Muscle of back (tissue), 13 donors: ENCODE results near the gene RAP1GDS1. TPM values are rescaled to one million over a fixed set of nuclear protein-coding genes. Genes with fewer than 3 reads are reported as not detected.

ENCODE experiments used
- DNase-seq, 3 donors: peaks; one replicate each; pipeline versions ENCODE4 v3.0.0 to v3.0.0-alpha.2; 2013
- long read RNA-seq, 9 donors: transcript quantifications; one replicate each; lab custom pipeline, GENCODE V29; 2026
- polyA plus RNA-seq, 10 donors: library from polyadenylated mRNA; unstranded; fragments of 120-200 nt; gene quantifications; one replicate each; pipeline ENCODE4 v1.2.1, GENCODE V29; 2013; ENCODE audit not compliant: insufficient read length in 10 of 10

RAP1GDS1 gene, protein sequence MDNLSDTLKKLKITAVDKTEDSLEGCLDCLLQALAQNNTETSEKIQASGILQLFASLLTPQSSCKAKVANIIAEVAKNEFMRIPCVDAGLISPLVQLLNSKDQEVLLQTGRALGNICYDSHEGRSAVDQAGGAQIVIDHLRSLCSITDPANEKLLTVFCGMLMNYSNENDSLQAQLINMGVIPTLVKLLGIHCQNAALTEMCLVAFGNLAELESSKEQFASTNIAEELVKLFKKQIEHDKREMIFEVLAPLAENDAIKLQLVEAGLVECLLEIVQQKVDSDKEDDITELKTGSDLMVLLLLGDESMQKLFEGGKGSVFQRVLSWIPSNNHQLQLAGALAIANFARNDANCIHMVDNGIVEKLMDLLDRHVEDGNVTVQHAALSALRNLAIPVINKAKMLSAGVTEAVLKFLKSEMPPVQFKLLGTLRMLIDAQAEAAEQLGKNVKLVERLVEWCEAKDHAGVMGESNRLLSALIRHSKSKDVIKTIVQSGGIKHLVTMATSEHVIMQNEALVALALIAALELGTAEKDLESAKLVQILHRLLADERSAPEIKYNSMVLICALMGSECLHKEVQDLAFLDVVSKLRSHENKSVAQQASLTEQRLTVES
- polyA plus RNA-seq: 10 to 100 TPM; 19.1 to 28.7 (median 24.2) TPM
- long read RNA-seq, donor 1, partial matches to known transcripts: 0 of 1 reads
- long read RNA-seq, donor 1, other reads (novel, unspliced or antisense): 0 of 1 reads
- long read RNA-seq, donor 2, partial matches to known transcripts: 0 of 3 reads
- long read RNA-seq, donor 2, other reads (novel, unspliced or antisense): 0 of 3 reads
- long read RNA-seq, donor 3: 0 reads
- long read RNA-seq, donor 4, partial matches to known transcripts: 0 of 4 reads
- long read RNA-seq, donor 4, other reads (novel, unspliced or antisense): 0 of 4 reads
- long read RNA-seq, donor 5, partial matches to known transcripts: 0 of 2 reads
- long read RNA-seq, donor 5, other reads (novel, unspliced or antisense): 0 of 2 reads
- long read RNA-seq, donor 6, partial matches to known transcripts: 0 of 6 reads
- long read RNA-seq, donor 6, other reads (novel, unspliced or antisense): 0 of 6 reads
- long read RNA-seq, donor 7, partial matches to known transcripts: 5 of 6 reads
- long read RNA-seq, donor 7, other reads (novel, unspliced or antisense): 0 of 6 reads
- long read RNA-seq, donor 8, partial matches to known transcripts: 0 of 1 reads
- long read RNA-seq, donor 8, other reads (novel, unspliced or antisense): 0 of 1 reads
- long read RNA-seq, donor 9, partial matches to known transcripts: 0 of 1 reads
- long read RNA-seq, donor 9, other reads (novel, unspliced or antisense): 0 of 1 reads

DNA sequence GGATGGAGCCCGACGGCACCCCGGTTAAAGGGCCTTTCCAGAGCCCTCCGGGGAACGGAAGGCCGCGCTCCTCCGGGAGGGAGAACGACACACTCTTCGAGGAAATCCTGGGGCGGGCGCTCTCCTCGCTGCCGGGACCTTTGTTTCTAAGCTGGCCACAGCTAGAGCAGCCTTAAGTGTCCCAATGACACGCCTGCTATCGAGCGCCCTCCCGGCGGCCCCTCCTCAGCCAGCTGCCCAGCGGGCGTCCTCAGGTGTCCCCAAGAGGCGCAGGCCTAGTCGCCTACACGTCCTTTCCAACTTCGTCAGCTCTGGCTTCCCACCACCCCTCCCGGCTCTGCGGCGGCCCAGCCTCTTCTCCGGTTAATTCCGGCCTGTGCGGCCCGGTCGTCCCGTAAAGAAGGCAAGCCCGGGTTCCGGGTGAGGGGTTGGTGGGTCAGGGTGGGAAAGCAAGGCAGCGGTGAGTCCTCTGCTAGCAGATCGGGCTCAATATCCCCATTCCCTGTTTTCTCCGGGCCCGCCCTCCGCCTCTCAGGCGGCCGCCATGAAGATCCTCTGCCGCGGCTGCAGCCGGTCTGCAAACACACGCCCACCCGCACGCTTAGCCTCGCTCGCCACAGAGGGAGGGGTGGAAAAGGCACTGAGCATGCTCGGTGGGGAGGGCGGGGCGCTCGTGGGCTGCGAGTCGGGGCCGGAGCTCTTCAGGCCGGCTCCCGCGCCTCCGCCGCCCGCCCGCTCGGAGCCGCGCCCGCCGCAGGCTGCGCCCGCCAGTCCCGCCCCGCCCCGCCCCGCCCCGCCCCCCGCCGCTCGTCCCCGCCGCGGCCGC, at the start of gene RAP1GDS1:
Gene RAP1GDS1 (plus strand): TSS at position 806 of the 826 bp plus-strand sequence. CDS start 182 bp downstream, outside the sequence.
- peak; percentile 97 to 99 (median 98) for DNase-seq

DNA sequence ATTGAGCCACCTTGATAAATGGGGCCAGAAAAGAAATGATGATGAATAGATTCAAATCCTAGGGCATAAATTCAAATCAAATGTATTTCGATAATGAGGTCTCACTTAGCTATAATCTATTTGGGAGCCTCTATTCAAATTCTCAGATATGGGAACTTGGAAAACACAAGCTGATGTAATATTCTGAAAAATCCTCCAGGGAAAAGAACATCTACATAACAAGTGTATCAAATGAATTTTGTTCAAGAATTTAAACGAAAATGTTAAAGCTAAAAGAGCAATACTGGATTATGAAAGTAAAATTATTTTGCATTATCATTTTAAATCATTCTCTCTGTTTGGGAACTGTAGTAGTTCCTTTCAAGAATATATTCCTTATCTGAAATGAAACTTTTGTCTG, 38.9 kb upstream of the RAP1GDS1 start:
- DNase-seq: no peak

DNA sequence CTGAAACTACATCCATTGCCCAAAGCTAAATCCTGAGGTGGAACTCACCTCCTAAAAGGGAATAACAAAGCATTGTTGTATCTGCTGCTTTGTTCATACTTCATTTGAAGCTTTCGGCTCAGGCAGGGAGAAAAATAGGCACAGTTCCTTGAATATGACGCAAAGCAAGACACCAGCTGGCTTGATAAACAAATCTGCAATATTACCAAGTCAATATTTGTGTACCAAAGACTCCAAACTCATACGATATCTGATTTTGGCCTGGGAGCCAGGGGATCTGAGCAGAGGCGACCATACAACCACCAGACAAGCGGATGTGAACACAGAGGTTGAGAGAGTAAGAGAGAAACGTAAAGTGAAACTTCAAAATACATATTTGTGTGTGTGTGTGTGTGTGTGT, 34.8 kb upstream of the RAP1GDS1 start:
- no peak for DNase-seq

- DNase-seq: no peak
These were observed 30.2 kb upstream of the RAP1GDS1 start for GRCh38 chr4:98230961-98231360.

DNA sequence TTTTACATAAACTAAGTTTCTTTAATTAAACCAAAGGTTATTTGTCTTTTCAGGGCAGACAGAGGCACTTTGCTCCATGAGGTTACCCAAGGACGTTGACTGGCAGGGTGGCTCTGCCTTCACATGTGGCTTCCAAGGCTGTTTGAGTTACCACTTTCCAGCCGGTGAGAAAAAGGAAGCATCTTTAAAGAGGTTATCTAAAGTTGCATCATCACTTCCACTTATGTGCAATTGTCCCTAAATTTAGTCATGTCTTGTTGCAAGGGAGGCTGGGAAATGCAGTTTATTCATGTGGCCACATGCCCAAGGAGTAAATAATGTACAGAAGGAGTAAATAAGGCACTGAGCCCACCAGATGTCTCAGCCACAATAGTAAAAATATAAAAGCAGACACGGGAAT, 29.0 kb upstream of the RAP1GDS1 start:
- DNase-seq: peak in 1 of 3 donors; percentile 1

DNA sequence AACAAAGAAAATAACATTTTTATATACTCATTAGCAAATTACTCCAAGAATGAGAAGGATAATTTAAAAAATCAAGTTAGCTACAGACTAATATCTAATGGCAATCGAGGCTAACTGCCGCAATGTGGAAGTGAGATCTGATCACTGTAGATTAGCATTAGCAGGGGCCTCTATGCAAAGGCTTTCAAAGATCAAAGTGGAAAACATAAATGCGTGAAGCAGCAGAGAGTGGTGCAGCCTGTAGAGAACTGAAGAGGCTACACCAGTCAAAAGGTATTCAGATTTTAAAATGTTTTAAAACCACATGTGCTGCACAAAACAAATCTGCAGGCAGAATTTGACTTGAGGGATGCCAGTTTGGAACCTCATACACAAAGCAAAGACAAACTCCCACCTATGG, 24.0 kb upstream of the RAP1GDS1 start:
- DNase-seq: no peak

DNA sequence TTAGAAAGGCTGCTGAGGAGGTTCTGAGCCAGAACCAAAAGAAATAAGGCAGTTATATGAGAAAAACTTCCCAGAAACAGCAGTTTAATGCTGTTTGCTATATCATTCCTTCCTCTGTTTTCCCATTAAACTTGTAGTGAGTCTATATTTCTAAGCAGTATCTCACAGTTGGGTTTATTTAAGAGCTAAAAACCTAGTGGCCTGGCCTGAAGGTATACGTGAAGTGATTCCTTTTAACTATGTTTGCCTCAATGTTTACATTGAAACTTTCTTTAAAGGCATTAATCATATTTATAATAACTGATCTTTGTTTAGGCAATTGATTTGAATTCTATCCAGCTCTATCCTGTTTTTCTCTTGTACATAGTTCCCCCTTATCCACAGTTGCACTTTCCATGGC, 19.1 kb upstream of the RAP1GDS1 start:
- DNase-seq: no peak

GRCh38 chr4:98242538-98242937, 18.6 kb upstream of the RAP1GDS1 start:
- DNase-seq: no peak

GRCh38 chr4:98245226-98245625, 16.0 kb upstream of the RAP1GDS1 start:
- no peak for DNase-seq

DNA sequence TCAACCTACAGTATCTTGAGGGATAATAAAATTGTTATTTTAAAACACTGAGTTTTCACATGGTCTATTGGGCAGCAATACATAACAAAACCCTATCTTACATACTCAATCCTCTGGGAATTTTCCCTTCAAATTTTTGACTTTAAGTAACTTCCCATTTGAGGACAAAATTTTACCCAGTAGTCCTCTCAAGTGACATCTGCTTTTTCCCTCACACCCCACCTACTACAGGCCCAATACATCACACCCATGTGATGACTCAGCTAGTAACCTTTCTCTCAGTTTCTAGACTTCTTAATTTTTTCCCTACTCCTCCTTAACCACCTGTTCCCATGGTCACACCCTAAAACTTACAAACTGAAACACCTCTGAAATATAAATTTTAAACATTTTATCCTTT, 12.2 kb upstream of the RAP1GDS1 start:
- no peak for DNase-seq

DNA sequence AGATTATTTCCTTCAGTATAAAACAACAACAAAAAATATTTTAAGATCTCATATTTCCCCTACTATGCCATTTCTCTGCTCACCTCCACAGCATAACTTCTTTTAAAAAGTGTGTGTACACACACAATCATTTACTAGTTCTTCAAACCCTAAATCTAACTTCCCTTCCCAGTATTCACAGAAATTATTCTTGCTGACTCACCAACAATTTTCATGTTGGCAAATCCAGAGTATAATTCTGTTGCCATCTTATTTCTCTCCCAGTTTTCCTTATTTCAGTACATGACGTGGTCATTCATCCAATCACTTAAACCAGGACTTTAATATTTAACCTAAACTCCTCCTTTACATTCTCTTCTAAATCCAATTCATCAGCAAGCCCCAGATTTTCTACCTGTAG, 11.4 kb upstream of the RAP1GDS1 start:
- DNase-seq: no peak

DNA sequence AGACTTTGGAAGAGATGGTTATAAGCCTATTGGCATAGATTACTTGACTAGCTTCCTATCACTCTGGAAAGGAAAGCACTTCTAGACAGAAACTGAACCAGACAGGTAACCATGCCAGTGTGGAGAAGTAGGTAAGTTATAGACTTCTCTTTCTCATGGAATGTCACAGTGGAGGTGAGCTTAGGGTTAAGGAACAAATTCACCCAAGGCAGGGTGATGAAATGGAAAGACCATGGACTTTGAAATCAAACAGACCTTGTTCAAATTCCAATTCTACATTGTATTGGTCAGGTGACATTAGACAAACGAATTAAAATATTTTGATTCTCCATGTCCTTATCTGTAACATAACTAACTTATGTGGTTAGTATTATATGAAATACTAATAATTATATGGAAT, 7.7 kb upstream of the RAP1GDS1 start:
- DNase-seq: no peak

GRCh38 chr4:98260047-98260578, 1.1 kb upstream of the RAP1GDS1 start:
- peak in 1 of 3 donors; percentile 40 for DNase-seq

DNA sequence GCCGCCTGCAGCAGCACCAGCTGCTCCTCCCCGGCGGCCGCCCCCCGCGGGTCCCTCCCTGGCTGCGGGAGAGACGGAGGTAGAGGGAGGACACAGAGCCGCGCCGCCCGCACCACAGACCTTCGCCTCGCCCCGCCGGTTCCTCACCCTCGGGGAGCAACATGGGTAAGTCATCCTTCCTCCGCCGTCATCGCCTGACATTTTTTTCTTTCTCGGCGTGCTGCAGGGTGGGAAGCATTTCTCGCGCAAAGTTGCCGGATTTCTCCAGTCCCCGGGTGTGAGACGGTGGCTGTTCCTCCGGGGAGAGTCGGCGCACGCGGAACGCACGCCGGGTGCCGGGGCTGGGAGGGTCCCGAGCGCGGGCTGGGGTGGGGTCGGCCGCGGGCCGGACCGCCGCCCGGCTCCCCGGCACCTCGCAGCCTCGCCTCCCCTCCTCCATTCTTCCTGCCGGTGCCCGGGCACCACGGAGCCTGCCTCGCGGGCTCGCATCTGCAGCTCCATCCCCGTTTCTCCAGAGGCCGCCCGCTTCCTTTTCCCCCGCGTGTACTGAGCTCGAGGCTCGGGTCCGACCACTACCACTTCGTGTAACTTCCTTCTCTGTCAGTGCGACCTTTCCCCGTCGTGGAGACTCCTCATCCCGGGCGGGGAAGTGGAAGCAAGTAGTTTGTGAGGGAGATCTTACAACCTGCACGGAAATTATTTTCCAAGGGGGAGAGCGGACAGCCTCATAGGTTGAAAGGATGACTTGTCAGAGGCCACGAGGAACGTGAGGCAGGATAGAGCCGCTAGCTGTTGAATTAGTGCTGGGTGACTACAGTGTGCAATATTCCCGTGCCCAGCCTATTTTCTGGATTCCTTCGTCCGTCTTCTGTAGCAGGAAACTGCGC, 464 bp downstream of the RAP1GDS1 start:
- DNase-seq: peak; percentile 45 to 85 (median 60)

- DNase-seq: peak; percentile 7 to 28 (median 10)
These were observed 1.2 kb downstream of the RAP1GDS1 start for GRCh38 chr4:98262431-98262830.

GRCh38 chr4:98267498-98267897, 6.3 kb downstream of the RAP1GDS1 start:
- no peak for DNase-seq

DNA sequence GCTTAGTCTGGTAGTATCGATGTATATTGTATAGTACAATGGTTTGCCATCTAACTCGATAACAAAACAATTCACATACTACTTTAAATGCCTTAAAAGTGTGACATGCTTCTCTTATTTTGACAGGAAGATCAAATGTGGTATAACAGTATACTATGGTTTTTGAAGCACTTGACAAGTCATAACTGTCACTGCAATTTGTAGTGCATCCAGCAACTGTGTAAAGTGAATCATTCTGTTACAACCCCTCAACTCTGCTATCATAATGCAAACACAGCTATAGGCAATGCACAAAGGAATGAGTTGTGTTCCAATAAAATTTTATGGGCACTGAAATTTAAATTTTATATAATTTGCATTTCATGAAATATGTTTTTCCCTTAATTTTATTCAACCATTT, 14.0 kb downstream of the RAP1GDS1 start:
- no peak for DNase-seq

DNA sequence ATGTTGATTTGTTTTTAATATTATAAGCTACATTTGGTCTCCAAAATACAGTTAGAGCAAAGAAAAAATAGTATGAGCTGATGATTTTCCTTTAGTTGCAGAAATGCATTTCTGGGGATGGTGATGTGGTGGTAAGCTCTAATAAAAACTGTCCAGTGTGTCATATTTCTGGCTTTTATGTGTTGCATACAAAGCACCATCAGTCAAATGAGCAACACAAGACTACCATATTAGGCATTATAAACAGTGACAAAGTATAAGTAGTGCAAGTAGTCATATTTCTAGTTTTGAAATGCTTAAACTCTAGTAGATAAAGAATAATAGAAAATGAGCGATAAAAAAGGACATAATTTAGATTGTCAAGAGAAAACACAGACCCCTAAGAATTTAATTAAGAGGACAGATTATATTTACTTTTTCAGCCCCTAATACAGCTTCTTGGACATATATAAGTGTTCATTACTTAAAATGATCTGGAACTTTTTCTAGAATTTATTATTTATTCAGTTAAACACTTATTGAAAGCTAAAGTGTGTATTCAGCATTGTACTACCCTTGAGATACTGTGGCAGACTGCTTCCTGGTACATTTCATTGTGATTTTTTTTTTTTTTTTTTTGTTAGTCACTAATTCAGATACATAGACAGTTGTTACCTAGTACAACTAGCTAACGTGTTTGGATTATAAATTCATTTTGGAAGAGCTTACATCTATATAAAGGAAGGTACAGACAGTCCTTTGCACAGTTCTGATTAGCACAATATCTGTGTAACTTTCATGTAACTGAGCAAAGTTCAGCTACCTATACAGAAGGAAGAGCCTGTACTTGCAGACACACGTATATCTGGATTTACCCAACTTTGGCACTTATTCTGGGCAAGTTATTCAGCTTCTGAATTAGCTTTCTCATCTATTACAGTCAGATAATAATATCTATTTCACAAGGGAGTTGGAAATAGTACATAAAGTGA, 22.3 kb downstream of the RAP1GDS1 start:
- no peak for DNase-seq
